ENCODE results near the gene FBLL1.
"Not testable (repeated sequence)": the region's sequence is repeated elsewhere in the genome, so short reads cannot be mapped to it uniquely, and the experiment has no call there.

FBLL1 gene

GRCh38 chr5:168552146-168552545, 23.0 kb downstream of the FBLL1 start:
- DNase-seq (ENCODE audit: low read depth in 1 of 2, low spot score in 1 of 2): no peak

GRCh38 chr5:168553377-168554130, 24.4 kb downstream of the FBLL1 start:
- DNase-seq (ENCODE audit: low read depth in 1 of 2, low spot score in 1 of 2): no peak

- DNase-seq (ENCODE audit: low read depth in 1 of 2, low spot score in 1 of 2): no peak
Observed at GRCh38 chr5:168557389-168557788, 28.3 kb downstream of the FBLL1 start.

DNA sequence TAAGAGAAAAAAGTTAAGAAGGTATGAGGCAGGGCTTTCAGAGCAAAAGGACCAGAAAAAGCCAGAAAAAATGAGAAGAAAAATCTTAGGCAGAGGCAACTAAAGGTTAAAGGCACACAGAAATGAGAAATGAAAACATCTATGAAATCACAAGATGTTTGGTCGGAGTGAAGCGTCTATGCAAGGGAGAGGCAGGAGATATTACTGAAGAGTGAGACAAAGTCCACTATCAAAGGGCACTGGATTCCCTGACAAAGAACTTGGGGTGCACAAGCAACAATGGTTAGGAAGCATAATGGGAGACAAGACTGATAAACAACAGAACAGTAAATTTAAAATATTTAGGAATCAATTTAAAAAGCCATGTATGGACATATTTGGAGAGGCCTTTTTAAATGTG, 33.2 kb downstream of the FBLL1 start:
- DNase-seq (ENCODE audit: low read depth in 1 of 2, low spot score in 1 of 2): no peak

DNA sequence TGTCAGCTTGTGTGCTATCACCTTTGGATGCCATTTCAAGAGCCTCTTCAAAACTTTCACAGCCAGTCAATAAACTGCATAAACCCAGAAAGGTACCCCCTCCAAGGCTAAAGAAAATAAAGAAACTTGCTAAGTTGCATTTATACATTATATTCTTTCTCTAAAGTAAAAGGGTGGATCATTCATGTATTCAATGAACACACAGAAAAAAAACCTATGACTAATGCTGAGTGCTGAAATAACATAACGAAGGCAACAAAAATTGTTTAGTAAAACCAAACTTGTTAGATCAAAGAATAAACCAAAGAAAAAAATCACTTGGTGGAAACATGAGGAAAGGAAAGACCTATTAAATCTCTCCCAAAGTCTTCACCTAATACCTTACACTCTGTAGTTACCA, 34.9 kb downstream of the FBLL1 start:
- DNase-seq (ENCODE audit: low read depth in 1 of 2, low spot score in 1 of 2): no peak

DNA sequence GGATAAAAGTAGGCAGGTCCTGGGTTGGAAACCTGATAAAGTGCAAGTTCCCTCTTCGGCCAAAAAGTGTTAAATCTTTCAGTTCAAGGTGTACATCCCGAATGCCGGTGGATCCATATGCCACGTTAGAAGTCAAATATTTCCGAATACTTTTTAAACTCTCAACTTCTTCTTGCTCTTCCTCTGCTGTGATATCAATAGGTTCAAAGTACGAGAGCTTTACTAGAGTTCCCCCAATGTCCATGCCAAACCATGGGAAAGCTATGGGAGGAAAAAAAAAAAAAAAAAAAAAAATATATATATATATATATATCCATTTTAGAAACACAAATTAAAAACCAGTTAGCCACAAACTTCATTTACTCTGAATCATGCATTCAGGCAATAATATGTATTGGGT, 39.6 kb downstream of the FBLL1 start:
- DNase-seq (ENCODE audit: low read depth in 1 of 2, low spot score in 1 of 2): no peak

DNA sequence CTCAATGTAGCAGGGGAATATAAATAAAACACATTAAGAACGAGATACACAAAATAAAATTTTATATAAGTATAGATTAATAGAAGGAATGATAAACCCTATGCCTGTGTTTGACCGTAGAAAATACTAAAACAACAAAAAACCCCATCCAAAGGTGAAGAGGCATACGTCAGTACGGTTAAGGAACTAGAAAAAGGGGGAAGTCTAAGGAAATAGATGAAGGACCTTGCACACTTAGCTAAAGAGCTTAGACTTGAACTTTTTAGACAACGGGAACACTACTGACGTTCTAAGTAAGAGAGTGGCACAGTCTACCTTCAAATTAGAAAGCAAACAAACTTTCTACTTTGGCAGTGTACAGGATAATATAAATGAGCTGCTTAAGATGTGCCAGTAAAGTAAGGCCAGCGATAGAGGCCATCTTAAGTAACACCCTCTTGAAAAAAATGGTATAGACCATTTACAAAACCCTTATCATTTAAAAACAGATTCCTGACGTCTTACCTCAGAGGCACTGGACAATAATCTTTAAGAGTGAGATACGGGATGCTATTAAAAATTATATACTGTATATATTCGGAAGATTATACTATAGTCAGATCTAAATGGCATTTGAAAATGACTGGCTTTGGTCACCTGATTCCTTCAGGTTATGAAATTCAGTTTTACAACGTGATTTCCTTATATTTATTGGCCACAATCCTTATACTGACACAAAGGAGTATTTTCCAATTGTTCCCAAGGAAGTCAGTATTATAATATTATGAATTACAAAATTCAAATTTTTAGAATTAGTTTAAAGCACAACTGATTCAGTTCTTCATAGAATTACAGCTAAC, 41.6 kb downstream of the FBLL1 start:
- no peak for DNase-seq (ENCODE audit: low read depth in 1 of 2, low spot score in 1 of 2)

GRCh38 chr5:168573663-168574062, 44.6 kb downstream of the FBLL1 start:
- DNase-seq (ENCODE audit: low read depth in 1 of 2, low spot score in 1 of 2): not testable (repeated sequence)

GRCh38 chr5:168574156-168574555, 45.1 kb downstream of the FBLL1 start:
- not testable (repeated sequence) for DNase-seq (ENCODE audit: low read depth in 1 of 2, low spot score in 1 of 2)

DNA sequence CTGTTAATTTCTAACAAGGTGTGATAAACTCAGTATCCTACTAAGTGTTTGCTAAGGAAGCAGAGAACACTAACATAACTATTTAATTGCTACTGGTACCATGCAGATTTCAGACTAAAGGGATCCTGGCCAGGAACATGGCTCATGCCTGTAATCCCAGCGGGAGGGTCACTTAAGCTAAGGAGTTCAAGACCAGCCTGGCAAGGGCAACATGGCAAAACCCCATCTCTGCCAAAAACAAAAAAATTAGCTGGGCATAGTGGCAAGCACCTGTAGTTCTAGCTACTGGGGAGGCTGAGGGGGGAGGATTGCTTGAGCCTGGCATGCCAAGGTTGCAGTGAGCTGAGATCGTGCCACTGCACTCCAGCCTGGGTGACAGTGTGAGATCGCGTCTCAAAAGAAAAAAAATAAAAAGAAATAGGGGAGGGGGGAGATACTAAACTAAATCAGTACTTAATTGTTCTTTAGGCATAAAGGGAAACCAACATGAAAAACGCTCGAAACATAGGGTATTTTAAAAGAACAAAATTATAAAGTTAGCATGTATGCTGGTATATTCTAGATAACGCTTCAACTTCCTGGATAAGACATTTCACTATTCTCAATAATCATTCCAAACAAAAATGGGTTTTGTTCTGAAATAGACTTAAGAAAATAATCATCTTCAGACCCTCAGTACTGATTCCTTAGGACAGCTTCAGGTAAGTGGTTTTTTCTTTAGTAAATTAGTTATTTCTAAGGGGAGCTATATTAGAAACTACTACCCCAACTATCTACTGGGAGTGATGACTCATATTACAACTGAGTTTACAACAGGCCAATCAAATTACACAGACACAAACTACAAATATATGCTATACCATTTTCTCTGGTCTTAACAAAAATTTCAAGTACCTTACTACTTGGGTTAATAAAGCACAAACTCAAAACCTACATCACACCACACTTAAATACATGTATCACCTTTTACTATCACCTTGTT, 46.6 kb downstream of the FBLL1 start:
- no peak for DNase-seq (ENCODE audit: low read depth in 1 of 2, low spot score in 1 of 2)

- DNase-seq (ENCODE audit: low read depth in 1 of 2, low spot score in 1 of 2): no peak
Observed at GRCh38 chr5:168578006-168578405, 48.9 kb downstream of the FBLL1 start.

- DNase-seq (ENCODE audit: low read depth in 1 of 2, low spot score in 1 of 2): peak in 1 of 2 donors; percentile 7
Observed at GRCh38 chr5:168578538-168579487, 49.7 kb downstream of the FBLL1 start, which contains the start of gene PANK3. Gene PANK3 (minus strand): TSS chr5:168579368. CDS start chr5:168579283, 85 bp downstream.

- DNase-seq (ENCODE audit: low read depth in 1 of 2, low spot score in 1 of 2): peak; percentile 90 to 94
Observed at GRCh38 chr5:168579488-168580226, 50.6 kb downstream of the FBLL1 start.

DNA sequence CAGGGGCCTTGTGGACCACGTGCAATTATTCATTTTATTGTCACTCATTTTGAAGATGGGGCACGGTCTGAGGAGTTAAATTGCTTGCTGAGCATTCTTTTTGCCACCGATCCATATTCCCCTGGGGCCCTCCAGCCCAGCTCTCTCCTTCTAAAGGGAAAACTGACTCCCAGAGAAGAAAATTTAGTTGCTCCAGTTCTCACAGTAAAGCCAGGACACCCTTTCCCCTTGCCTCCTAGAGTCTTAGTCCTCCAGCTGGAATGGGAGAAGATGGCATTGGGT, 51.1 kb downstream of the FBLL1 start:
- no peak for DNase-seq (ENCODE audit: low read depth in 1 of 2, low spot score in 1 of 2)
